ENCODE data around the gene ABAT. TPM values are rescaled to one million over a fixed set of nuclear protein-coding genes. Genes with fewer than 3 reads are reported as not detected.

Gene ABAT
- total RNA-seq, 1 experiment from 2014 or later: 6.9 TPM

DNA sequence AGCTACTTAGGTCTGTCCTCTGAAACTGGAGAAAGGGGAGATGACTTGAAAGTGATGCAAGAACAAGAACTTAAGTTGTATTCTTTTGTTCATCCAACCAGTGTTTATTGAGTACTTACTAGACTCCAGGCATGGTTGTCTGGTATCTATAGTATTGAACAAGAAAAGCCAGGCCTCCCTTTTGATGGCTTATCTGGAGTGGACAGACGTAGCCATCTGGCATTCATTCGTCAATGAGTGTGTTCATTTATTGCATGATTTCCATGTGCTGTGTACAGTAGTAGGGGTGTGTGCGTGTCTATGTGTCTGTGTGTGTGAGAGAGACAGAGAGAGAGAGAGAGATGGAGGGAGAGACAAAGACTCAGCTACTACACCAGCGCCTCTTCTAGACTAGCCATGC is 9.2 kb downstream of the ABAT start:
- H3K27me3 ChIP-seq (replicated peaks; ENCODE audit: insufficient read depth, low read depth, low read length, poor library complexity): no peaks in the 10 kb centered on the region
- H3K27ac ChIP-seq (ENCODE audit: low read depth, low read length, poor library complexity, severe bottlenecking): no peak overlapping the region
- TF ChIP-seq EZH2 (IDR thresholded peaks at IDR 0.05; ENCODE audit: borderline replicate concordance, low read depth, low read length, poor library complexity, severe bottlenecking): no peak
- TF ChIP-seq, protein P1, sequence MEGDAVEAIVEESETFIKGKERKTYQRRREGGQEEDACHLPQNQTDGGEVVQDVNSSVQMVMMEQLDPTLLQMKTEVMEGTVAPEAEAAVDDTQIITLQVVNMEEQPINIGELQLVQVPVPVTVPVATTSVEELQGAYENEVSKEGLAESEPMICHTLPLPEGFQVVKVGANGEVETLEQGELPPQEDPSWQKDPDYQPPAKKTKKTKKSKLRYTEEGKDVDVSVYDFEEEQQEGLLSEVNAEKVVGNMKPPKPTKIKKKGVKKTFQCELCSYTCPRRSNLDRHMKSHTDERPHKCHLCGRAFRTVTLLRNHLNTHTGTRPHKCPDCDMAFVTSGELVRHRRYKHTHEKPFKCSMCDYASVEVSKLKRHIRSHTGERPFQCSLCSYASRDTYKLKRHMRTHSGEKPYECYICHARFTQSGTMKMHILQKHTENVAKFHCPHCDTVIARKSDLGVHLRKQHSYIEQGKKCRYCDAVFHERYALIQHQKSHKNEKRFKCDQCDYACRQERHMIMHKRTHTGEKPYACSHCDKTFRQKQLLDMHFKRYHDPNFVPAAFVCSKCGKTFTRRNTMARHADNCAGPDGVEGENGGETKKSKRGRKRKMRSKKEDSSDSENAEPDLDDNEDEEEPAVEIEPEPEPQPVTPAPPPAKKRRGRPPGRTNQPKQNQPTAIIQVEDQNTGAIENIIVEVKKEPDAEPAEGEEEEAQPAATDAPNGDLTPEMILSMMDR (conservative IDR thresholded peaks at IDR 0.05; ENCODE audit: low read depth, low read length): no peak
- CTCF ChIA-PET: interaction anchor here (0.7 kb wide), 1 partner anchor 126 kb away, joined by 4 read pairs; no protein-coding TSS in a partner anchor
- no peak overlapping the region for H3K4me3 ChIP-seq (ENCODE audit: low read depth, low read length, poor library complexity, severe bottlenecking)
- H3K36me3 ChIP-seq (ENCODE audit: insufficient read depth, low read length, poor library complexity, severe bottlenecking): no peaks in the 10 kb centered on the region
- BruUV-seq (replicated peaks): no TSS peak
- intact Hi-C loops (cut with micrococcal nuclease; ENCODE audit: unreplicated experiment): no loop called here
- H3K9me3 ChIP-seq (ENCODE audit: low read depth, low read length, poor library complexity, severe bottlenecking): no peaks in the 10 kb centered on the region
- POLR2A ChIA-PET (ENCODE audit: low non-redundant PET): no interaction called here
- DNase-seq (ENCODE audit: low spot score): no peak
- no peaks in the 10 kb centered on the region for H3K4me1 ChIP-seq (ENCODE audit: insufficient read depth, low read length, poor library complexity, severe bottlenecking)

DNA sequence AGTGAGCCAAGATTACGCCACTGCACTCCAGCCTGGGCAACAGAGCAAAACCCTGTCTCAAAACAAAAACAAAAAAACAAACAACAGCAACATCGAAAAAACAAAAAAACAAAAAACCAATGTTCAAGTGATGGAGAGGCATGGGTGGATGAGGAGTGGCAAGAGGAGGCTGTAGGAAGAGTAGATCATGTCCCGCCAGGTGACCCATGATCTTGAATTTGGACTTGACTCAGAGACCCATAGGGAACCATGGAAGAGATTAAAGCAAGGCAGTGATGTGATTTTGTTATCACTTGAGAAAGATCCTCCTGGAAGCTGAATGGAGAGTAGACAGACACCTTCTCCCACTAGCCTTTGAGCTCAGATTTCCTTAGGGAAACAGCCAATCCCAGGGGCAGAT is 11.2 kb downstream of the ABAT start:
- ChIA-PET POLR2A (ENCODE audit: low non-redundant PET) (no interaction called here), CTCF (no interaction called here)
- H3K27ac ChIP-seq (ENCODE audit: low read depth, low read length, poor library complexity, severe bottlenecking): no peak overlapping the region
- H3K27me3 ChIP-seq (replicated peaks; ENCODE audit: insufficient read depth, low read depth, low read length, poor library complexity): no peaks in the 10 kb centered on the region
- intact Hi-C loops (cut with micrococcal nuclease; ENCODE audit: unreplicated experiment): no loop called here
- H3K9me3 ChIP-seq (ENCODE audit: low read depth, low read length, poor library complexity, severe bottlenecking): peaks cover 15% of the 10 kb centered on the region
- DNase-seq (ENCODE audit: low spot score): no peak
- BruUV-seq (replicated peaks): no TSS peak
- no peaks in the 10 kb centered on the region for H3K4me1 ChIP-seq (ENCODE audit: insufficient read depth, low read length, poor library complexity, severe bottlenecking)
- H3K4me3 ChIP-seq (ENCODE audit: low read depth, low read length, poor library complexity, severe bottlenecking): no peak overlapping the region
- no peak for TF ChIP-seq EZH2 (IDR thresholded peaks at IDR 0.05; ENCODE audit: borderline replicate concordance, low read depth, low read length, poor library complexity, severe bottlenecking)
- TF ChIP-seq, protein P1 (conservative IDR thresholded peaks at IDR 0.05; ENCODE audit: low read depth, low read length): no peak
- H3K36me3 ChIP-seq (ENCODE audit: insufficient read depth, low read length, poor library complexity, severe bottlenecking): no peaks in the 10 kb centered on the region

DNA sequence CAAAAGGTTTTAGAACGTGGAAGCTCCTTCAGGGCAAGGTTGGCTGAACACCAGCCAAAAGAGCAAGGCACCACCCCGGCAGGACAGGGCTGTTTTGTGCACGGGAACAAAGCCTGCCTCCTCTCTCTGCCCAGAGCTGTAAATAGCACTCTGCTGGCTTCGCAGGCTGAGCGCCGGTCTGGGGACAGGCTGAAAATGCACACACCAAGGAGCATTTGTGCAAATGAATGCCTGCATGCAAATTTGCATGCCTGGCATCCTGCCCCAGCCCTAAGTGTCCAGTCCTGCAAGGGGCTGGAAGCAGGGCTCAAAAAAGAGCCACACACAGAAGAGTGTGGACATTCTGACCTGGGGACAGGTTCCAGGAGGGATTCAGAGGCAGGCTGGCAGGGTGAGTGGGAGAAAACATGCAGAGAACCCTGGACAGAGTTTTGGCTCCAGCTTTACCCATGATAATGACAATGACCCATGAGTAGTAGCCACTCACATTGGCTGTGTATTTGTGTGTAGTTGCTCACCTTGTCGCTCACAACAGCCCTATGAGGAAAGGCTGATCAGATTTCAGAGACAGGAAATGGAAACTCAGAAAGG is 11.7 kb downstream of the ABAT start:
- H3K4me3 ChIP-seq (ENCODE audit: low read depth, low read length, poor library complexity, severe bottlenecking): no peak overlapping the region
- POLR2A ChIA-PET (ENCODE audit: low non-redundant PET): no interaction called here
- intact Hi-C loops (cut with micrococcal nuclease; ENCODE audit: unreplicated experiment): no loop called here

More for the DNA sequence above, 11.7 kb downstream of the ABAT start:
- CTCF ChIA-PET: no interaction called here
- Histone ChIP-seq H3K9me3 (ENCODE audit: low read depth, low read length, poor library complexity, severe bottlenecking) (peaks cover 15% of the 10 kb centered on the region), H3K4me1 (ENCODE audit: insufficient read depth, low read length, poor library complexity, severe bottlenecking) (no peaks in the 10 kb centered on the region), H3K36me3 (ENCODE audit: insufficient read depth, low read length, poor library complexity, severe bottlenecking) (no peaks in the 10 kb centered on the region), H3K27me3 (replicated peaks; ENCODE audit: insufficient read depth, low read depth, low read length, poor library complexity) (no peaks in the 10 kb centered on the region), H3K27ac (ENCODE audit: low read depth, low read length, poor library complexity, severe bottlenecking) (no peak overlapping the region)
- DNase-seq (ENCODE audit: low spot score): no peak
- TF ChIP-seq, protein P1 (conservative IDR thresholded peaks at IDR 0.05; ENCODE audit: low read depth, low read length): no peak
- TF ChIP-seq EZH2 (IDR thresholded peaks at IDR 0.05; ENCODE audit: borderline replicate concordance, low read depth, low read length, poor library complexity, severe bottlenecking): no peak
- no TSS peak for BruUV-seq (replicated peaks)
